H1 (cell line): ENCODE data around the gene ACAA1. TPM values are rescaled to one million over a fixed set of nuclear protein-coding genes. Genes with fewer than 3 reads are reported as not detected.

Experiments
- CTCF ChIA-PET: fragments of 300-600 bp; sonication (Branson Sonifier 250); formaldehyde crosslinking; loops from one replicate; lab custom pipeline; 2021; ENCODE audit not compliant: partially characterized antibody; lab: Charles Lee
- POLR2A ChIA-PET: fragments of 300-600 bp; sonication (Branson Sonifier 250); formaldehyde crosslinking; loops from one replicate; lab custom pipeline; 2021; ENCODE audit warnings: inconsistent platforms; ENCODE audit not compliant: partially characterized antibody; lab: Charles Lee
- DNase-seq, 2 experiments: peaks; one replicate each; pipeline versions ENCODE4 v3.0.0 to v3.0.0-alpha.2; 2010 to 2022; ENCODE audit warnings: low spot score in 2 of 2, low read depth in 1 of 2, mixed read lengths in 1 of 2
- FAIRE-seq: peaks from 2 replicates; lab custom pipeline; 2011; peaks lifted over from hg19 to GRCh38; lab: Jason Lieb, UNC
- H2AFZ ChIP-seq: 2 replicates; pipeline ENCODE4 v1.8.1; 2012; ENCODE audit warnings: low read length, inconsistent platforms
- H2AK5ac ChIP-seq: 2 replicates; pipeline ENCODE4 v1.6.1; 2013; ENCODE audit warnings: low read depth, low read length
- H2BK120ac ChIP-seq: replicated peaks from 2 replicates; pipeline ENCODE3; 2013; ENCODE audit warnings: low read depth, low read length, inconsistent platforms
- H2BK12ac ChIP-seq: 2 replicates; pipeline ENCODE4 v1.6.1; 2013; ENCODE audit warnings: low read depth, low read length
- H2BK15ac ChIP-seq: 2 replicates; pipeline ENCODE4 v1.6.1; 2013; ENCODE audit warnings: low read length
- H2BK20ac ChIP-seq: 2 replicates; pipeline ENCODE4 v1.6.1; 2013; ENCODE audit warnings: low read length
- H2BK5ac ChIP-seq: 2 replicates; pipeline ENCODE4 v1.6.1; 2013; ENCODE audit warnings: low read depth, low read length
- H3K14ac ChIP-seq: 2 replicates; pipeline ENCODE4 v1.6.1; 2013; ENCODE audit warnings: inconsistent platforms; ENCODE audit not compliant: insufficient read length
- H3K18ac ChIP-seq: 2 replicates; pipeline ENCODE4 v1.6.1; 2013; ENCODE audit warnings: low read length; ENCODE audit errors: extremely low read depth
- H3K23ac ChIP-seq: 2 replicates; pipeline ENCODE4 v1.6.1; 2013; ENCODE audit warnings: inconsistent platforms; ENCODE audit not compliant: insufficient read length
- H3K23me2 ChIP-seq: 2 replicates; pipeline ENCODE4 v1.6.1; 2013; ENCODE audit warnings: low read depth, low read length
- H3K27ac ChIP-seq: 2 replicates; pipeline ENCODE4 v1.6.1; 2011; ENCODE audit warnings: low read depth, low read length, inconsistent platforms
- H3K27me3 ChIP-seq, 4 experiments: replicated peaks in 1 of 4; 1 replicate in 1 of 4; 2 replicates in 3 of 4; pipeline versions ENCODE4 v1.6.1 to v1.8.1; 2011 to 2013; ENCODE audit warnings: low read length in 3 of 4, mild to moderate bottlenecking in 3 of 4, inconsistent platforms in 2 of 4, mixed read lengths in 2 of 4, moderate library complexity in 1 of 4; ENCODE audit not compliant: control insufficient read depth in 3 of 4, insufficient read depth in 3 of 4; ENCODE audit errors: extremely low read depth in 1 of 4
- H3K36me3 ChIP-seq, 4 experiments: 2 replicates each; pipeline versions ENCODE4 v1.6.1 to v1.8.1; 2011 to 2013; ENCODE audit warnings: mild to moderate bottlenecking in 4 of 4, low read length in 3 of 4, moderate library complexity in 2 of 4, control low read depth in 1 of 4, inconsistent platforms in 1 of 4; ENCODE audit not compliant: insufficient read depth in 4 of 4, control insufficient read depth in 2 of 4
- H3K4ac ChIP-seq: replicated peaks from 2 replicates; pipeline ENCODE3; 2013; ENCODE audit warnings: low read length, low read depth, mixed read lengths, inconsistent platforms; ENCODE audit not compliant: insufficient read length
- H3K4me1 ChIP-seq, 4 experiments: replicated peaks in 1 of 4; 1 replicate in 1 of 4; 2 replicates in 3 of 4; pipeline versions ENCODE4 v1.6.1 to v1.8.1; 2011 to 2013; ENCODE audit warnings: low read length in 3 of 4, inconsistent platforms in 2 of 4, mixed read lengths in 1 of 4; ENCODE audit not compliant: insufficient read depth in 4 of 4, control insufficient read depth in 3 of 4
- H3K4me2 ChIP-seq, 2 experiments: 2 replicates each; pipeline versions ENCODE4 v1.6.1 to v1.8.1; 2011 to 2013; ENCODE audit warnings: low read depth in 2 of 2, low read length in 2 of 2, control low read depth in 1 of 2, inconsistent platforms in 1 of 2, mild to moderate bottlenecking in 1 of 2; ENCODE audit not compliant: insufficient read depth in 1 of 2
- H3K4me3 ChIP-seq, 4 experiments: fragments of 200-600, 300-600 bp in 1 of 4; sonication (generic), shearing (Covaris generic), sonication (Bioruptor Twin) in 1 of 4; 2 replicates each; pipeline versions ENCODE4 v1.5.1 to v1.8.1; 2011 to 2016; ENCODE audit warnings: low read length in 4 of 4, low read depth in 3 of 4, control low read depth in 2 of 4, inconsistent platforms in 2 of 4, mild to moderate bottlenecking in 2 of 4, mixed read lengths in 1 of 4, moderate library complexity in 1 of 4; ENCODE audit not compliant: insufficient read depth in 2 of 4; ENCODE audit errors: extremely low read depth in 1 of 4
- H3K56ac ChIP-seq: replicated peaks from 2 replicates; pipeline ENCODE3; 2013; ENCODE audit warnings: low read depth, mild to moderate bottlenecking, mixed read lengths, low read length, inconsistent platforms; ENCODE audit not compliant: insufficient read length
- H3K79me1 ChIP-seq: 2 replicates; pipeline ENCODE4 v1.6.1; 2013; ENCODE audit warnings: low read depth, low read length, control low read depth
- H3K79me2 ChIP-seq, 2 experiments: 2 replicates each; pipeline versions ENCODE4 v1.6.1 to v1.8.1; 2012 to 2013; ENCODE audit warnings: low read length in 2 of 2, mild to moderate bottlenecking in 2 of 2, inconsistent platforms in 1 of 2; ENCODE audit not compliant: insufficient read depth in 2 of 2, control insufficient read depth in 1 of 2
- H3K9ac ChIP-seq, 4 experiments: replicated peaks in 1 of 4; 1 replicate in 1 of 4; 2 replicates in 3 of 4; pipeline versions ENCODE4 v1.6.1 to v1.8.1; 2011 to 2013; ENCODE audit warnings: low read depth in 3 of 4, low read length in 3 of 4, control low read depth in 2 of 4, mild to moderate bottlenecking in 2 of 4, moderate library complexity in 2 of 4, inconsistent platforms in 1 of 4; ENCODE audit errors: extremely low read depth in 1 of 4
- H3K9me3 ChIP-seq, 2 experiments: 2 replicates each; pipeline versions ENCODE4 v1.6.1 to v1.8.1; 2012 to 2013; ENCODE audit warnings: mild to moderate bottlenecking in 2 of 2, moderate library complexity in 2 of 2, control low read depth in 1 of 2, inconsistent platforms in 1 of 2, low read depth in 1 of 2, low read length in 1 of 2, mixed read lengths in 1 of 2; ENCODE audit not compliant: insufficient read depth in 2 of 2
- H4K20me1 ChIP-seq, 2 experiments: replicated peaks in 1 of 2; 2 replicates each; pipeline versions ENCODE3 to v1.8.1; 2011 to 2013; ENCODE audit warnings: inconsistent platforms in 2 of 2, low read length in 2 of 2, mild to moderate bottlenecking in 1 of 2; ENCODE audit not compliant: insufficient read depth in 2 of 2, control insufficient read depth in 1 of 2
- H4K5ac ChIP-seq: 2 replicates; pipeline ENCODE4 v1.6.1; 2013; ENCODE audit warnings: low read length, low read depth, mixed read lengths, inconsistent platforms; ENCODE audit not compliant: insufficient read length
- H4K8ac ChIP-seq: 2 replicates; pipeline ENCODE4 v1.8.0; 2013; ENCODE audit warnings: mild to moderate bottlenecking, moderate library complexity, low read length, inconsistent platforms; ENCODE audit not compliant: insufficient read depth; ENCODE audit errors: extremely low read depth
- H4K91ac ChIP-seq: replicated peaks from 2 replicates; pipeline ENCODE3; 2013; ENCODE audit warnings: low read length, mixed read lengths, inconsistent platforms; ENCODE audit not compliant: insufficient read length
- ASH2L ChIP-seq: fragments of 200-600, 300-600 bp; sonication (generic); IDR thresholded peaks from one replicate; pipeline ENCODE4 v1.7.1; 2017; ENCODE audit warnings: low read length
- BRCA1 ChIP-seq: IDR thresholded peaks from 2 replicates; pipeline ENCODE4 v1.6.1; 2012; ENCODE audit warnings: low read depth, low read length, improper control_type of control experiment
- CBX8 ChIP-seq: fragments of 300-800, 300-1000 bp; sonication (generic); IDR thresholded peaks from 2 replicates; pipeline ENCODE4 v1.7.1; 2016; ENCODE audit warnings: low read depth, low read length, borderline replicate concordance
- CTBP2 ChIP-seq: IDR thresholded peaks from 2 replicates; pipeline ENCODE4 v1.7.0; 2011; ENCODE audit warnings: borderline replicate concordance, mild to moderate bottlenecking, moderate library complexity, mixed read lengths, low read length; ENCODE audit not compliant: insufficient read depth, insufficient read length
- KDM4A ChIP-seq: IDR thresholded peaks from one replicate; pipeline ENCODE4 v1.7.1; 2012; ENCODE audit warnings: low read depth, mild to moderate bottlenecking, moderate library complexity, low read length, inconsistent platforms; ENCODE audit not compliant: severe bottlenecking
- NANOG ChIP-seq: IDR thresholded peaks from 2 replicates; pipeline ENCODE4 v1.6.1; 2011; ENCODE audit warnings: low read length, low read depth, mild to moderate bottlenecking, inconsistent platforms; ENCODE audit not compliant: insufficient read depth, poor library complexity, severe bottlenecking
- SUZ12 ChIP-seq: fragments of 200-600 bp; sonication (generic); IDR thresholded peaks from 2 replicates; pipeline ENCODE4 v1.6.1; 2012; ENCODE audit warnings: mild to moderate bottlenecking, inconsistent platforms, low read length, moderate library complexity, mixed read lengths
- TAF1 ChIP-seq: IDR thresholded peaks from 2 replicates; pipeline ENCODE4 v1.6.1; 2011; ENCODE audit warnings: mild to moderate bottlenecking, low read depth, low read length
- TAF7 ChIP-seq: optimal IDR thresholded peaks from 2 replicates; pipeline ENCODE3; 2011; ENCODE audit warnings: low read depth, mild to moderate bottlenecking, inconsistent platforms, low read length, moderate library complexity, borderline replicate concordance
- WGBS, 2 experiments: shearing (Covaris generic) in 1 of 2; methylation state at CpG; one replicate each; pipeline versions ENCODE4 v1.1.6 to v1.1.7; 2013 to 2015; ENCODE audit warnings: low lambda C conversion rate in 2 of 2, mixed read lengths in 2 of 2, inconsistent platforms in 1 of 2, low coverage in 1 of 2, missing lambda C conversion rate in 1 of 2; ENCODE audit not compliant: insufficient replicate concordance in 2 of 2, insufficient coverage in 1 of 2, insufficient read length in 1 of 2; ENCODE audit errors: extremely low coverage in 1 of 2, missing lambda C conversion rate in 1 of 2; 5-methylcytosine and 5-hydroxymethylcytosine counted together
- polyA plus RNA-seq, 7 experiments: library from polyadenylated mRNA; depleted of rRNA in 3 of 7; stranded (reverse) in 5 of 7; unstranded in 2 of 7; fragments of >200 nt in 5 of 7; fragments of 200-250 nt in 2 of 7; gene quantifications; 1 replicate in 5 of 7; 2 replicates in 1 of 7; 4 replicates in 1 of 7; pipeline versions ENCODE4 v1.2.1 to v1.2.3, GENCODE V29; 2011 to 2013; ENCODE audit warnings: missing spikeins in 2 of 7, mixed read lengths in 2 of 7
- total RNA-seq: library from RNA; stranded (reverse); fragmentation: NEBNext Ultra II Directional; extraction: Animal tissue kit (Norgen Biotek cat#: 25700); gene quantifications from 2 replicates; pipeline ENCODE4 v1.2.1, GENCODE V29; 2021

ACAA1 gene
- total and polyA plus RNA-seq, 2 of the 8 experiments (the other 6 are each of a cell fraction or from before 2014, with no cell fraction given): 23.1 to 34.8 TPM

- Histone ChIP-seq H2BK5ac (no peak overlapping the region), H3K4me2 (no peak overlapping the region), H2BK15ac (no peak overlapping the region), H3K79me2 (no peaks in the 10 kb centered on the region), H3K18ac (no peak overlapping the region), H2BK12ac (no peak overlapping the region), H3K36me3 (no peaks in the 10 kb centered on the region), H3K23ac (no peak overlapping the region), H3K9me3 (0 out of 4 replicates have a peak, but pooled peaks cover 0 to 4% of the 10 kb centered on the region in 2 experiments), H2BK20ac (no peak overlapping the region), H3K27me3 (no peaks in the 10 kb centered on the region), H3K9ac (no peak overlapping the region), H2AFZ (no peak overlapping the region), H3K27ac (no peak overlapping the region), H3K23me2 (no peaks in the 10 kb centered on the region), H4K5ac (no peak overlapping the region), H3K79me1 (no peaks in the 10 kb centered on the region), H3K4me1 (no peaks in the 10 kb centered on the region), H4K8ac (no peak overlapping the region), H3K56ac (no peak overlapping the region), H2AK5ac (no peak overlapping the region), H3K4me3 (no peak overlapping the region), H4K20me1 (peaks cover 0 to 2% of the 10 kb centered on the region in 2 experiments), H3K14ac (no peak overlapping the region), H2BK120ac (no peak overlapping the region), H4K91ac (no peak overlapping the region), H3K4ac (no peak overlapping the region)
- 90% methylated on average over 6 of the region's 6 CpGs; no CpG with 5 or more reads in 1 of the 2 experiments for WGBS, 2 experiments
- ChIA-PET CTCF (interaction anchor here (0.5 to 5.5 kb wide), 8 partner anchors 8 to 718 kb away, joined by 3 to 44 read pairs (median 4); no protein-coding TSS in a partner anchor), POLR2A (no interaction called here)
- FAIRE-seq (no peak), DNase-seq (no peak)
- TF ChIP-seq TAF1 (no peak), KDM4A (no peak), NANOG (no peak), BRCA1 (no peak), CBX8 (no peak), CTBP2 (no peak), TAF7 (no peak), SUZ12 (no peak), ASH2L (no peak)
Observed at GRCh38 chr3:38110314-38111050, 26.4 kb downstream of the ACAA1 start.
